K562 (cell line): ENCODE results near the gene GCSH. TPM values are rescaled to one million over a fixed set of nuclear protein-coding genes. Genes with fewer than 3 reads are reported as not detected.

Source experiments
- CBX8 ChIP-seq: fragments of 200-600 bp; sonication (generic); IDR thresholded peaks from 2 replicates; pipeline ENCODE4 v1.6.1; 2012; ENCODE audit warnings: borderline replicate concordance, mixed run types, low read depth, mild to moderate bottlenecking, moderate library complexity, mixed read lengths, low read length, control low read depth, inconsistent platforms; ENCODE audit not compliant: poor library complexity, severe bottlenecking; ENCODE audit errors: extremely low read depth
- NFATC3 ChIP-seq: fragments of 450-650 bp; IDR thresholded peaks from 2 replicates; pipeline ENCODE4 v1.6.1; 2017; ENCODE audit warnings: mild to moderate bottlenecking
- SMARCA4 ChIP-seq: fragments of 450-650 bp; IDR thresholded peaks from 2 replicates; pipeline ENCODE4 v1.6.1; 2016
- TCFL5 ChIP-seq: fragments of 250-450 bp; sonication (Bioruptor Pico); conservative IDR thresholded peaks from 2 replicates; pipeline ENCODE4 v1.6.1; 2021; ENCODE audit warnings: mild to moderate bottlenecking, moderate library complexity, matching md5 sums
- ZNF57 ChIP-seq: fragments of 450-650 bp; formaldehyde crosslinking; IDR thresholded peaks from 2 replicates; pipeline ENCODE4 v1.4.0; 2020; ENCODE audit warnings: mild to moderate bottlenecking, moderate library complexity
- ZNF644 ChIP-seq: fragments of 200-800 bp; sonication (Bioruptor generic); IDR thresholded peaks from 2 replicates; pipeline ENCODE4 v1.6.1; 2016; ENCODE audit warnings: low read depth, missing genetic modification characterization, missing compliant biosample characterization
- polyA plus RNA-seq, 8 experiments: library from polyadenylated mRNA; depleted of rRNA in 4 of 8; stranded (reverse) in 5 of 8; unstranded in 3 of 8; fragments of >200 nt; fragmentation: Nextera tagmentation in 2 of 8; fragmentation: Illumina TruSeq in 1 of 8; extraction: Ambion mirVana in 2 of 8; extraction: Trizol in 1 of 8; gene quantifications; 2 replicates each; pipeline versions ENCODE4 v1.2.1 to v1.2.3, GENCODE V29; 2011 to 2014; ENCODE audit warnings: inconsistent platforms in 1 of 8, missing spikeins in 1 of 8
- total RNA-seq, 7 experiments: library from RNA; depleted of rRNA in 6 of 7; stranded (reverse); fragments of >200 nt in 6 of 7; fragmentation: Illumina TruSeq in 2 of 7; extraction: Trizol in 2 of 7; gene quantifications; 2 replicates each; pipeline versions ENCODE4 v1.2.1 to v1.2.3, GENCODE V29; 2011 to 2021; ENCODE audit warnings: low replicate concordance in 1 of 7
- TF ChIP-seq, protein P1 (sequence below): fragments of 200-800 bp; sonication (Bioruptor generic); IDR thresholded peaks from 2 replicates; pipeline ENCODE4 v1.6.1; 2016; ENCODE audit warnings: missing genetic modification characterization, missing compliant biosample characterization
- TF ChIP-seq, protein P2 (sequence below): sonication (generic); formaldehyde crosslinking; IDR thresholded peaks from 2 replicates; pipeline ENCODE4 v1.8.1; 2023; ENCODE audit warnings: mild to moderate bottlenecking, missing genetic modification reagents
- TF ChIP-seq, protein P3 (sequence below): IDR thresholded peaks from 2 replicates; pipeline ENCODE4 v1.6.1; 2014; ENCODE audit warnings: antibody characterized with exemption
- TF ChIP-seq, protein P4 (sequence below): fragments of 250-450 bp; sonication (Bioruptor Pico); IDR thresholded peaks from 2 replicates; pipeline ENCODE4 v1.4.0; 2020; ENCODE audit warnings: mild to moderate bottlenecking, moderate library complexity, borderline replicate concordance
- TF ChIP-seq, protein P5 (sequence below): fragments of 450-650 bp; conservative IDR thresholded peaks from 2 replicates; pipeline ENCODE4 v1.6.1; 2016; ENCODE audit warnings: missing genetic modification characterization, low read depth, mild to moderate bottlenecking, missing compliant biosample characterization, moderate library complexity
- TF ChIP-seq, protein P6 (sequence below): fragments of 250-450 bp; sonication (Bioruptor Pico); IDR thresholded peaks from 2 replicates; pipeline ENCODE4 v1.4.0; 2020; ENCODE audit warnings: mild to moderate bottlenecking

Gene GCSH
- total and polyA plus RNA-seq, 9 of the 15 experiments (the other 6 are each of a cell fraction or from before 2014, with no cell fraction given), result 35.0 to 121 (median 89.0) TPM

DNA sequence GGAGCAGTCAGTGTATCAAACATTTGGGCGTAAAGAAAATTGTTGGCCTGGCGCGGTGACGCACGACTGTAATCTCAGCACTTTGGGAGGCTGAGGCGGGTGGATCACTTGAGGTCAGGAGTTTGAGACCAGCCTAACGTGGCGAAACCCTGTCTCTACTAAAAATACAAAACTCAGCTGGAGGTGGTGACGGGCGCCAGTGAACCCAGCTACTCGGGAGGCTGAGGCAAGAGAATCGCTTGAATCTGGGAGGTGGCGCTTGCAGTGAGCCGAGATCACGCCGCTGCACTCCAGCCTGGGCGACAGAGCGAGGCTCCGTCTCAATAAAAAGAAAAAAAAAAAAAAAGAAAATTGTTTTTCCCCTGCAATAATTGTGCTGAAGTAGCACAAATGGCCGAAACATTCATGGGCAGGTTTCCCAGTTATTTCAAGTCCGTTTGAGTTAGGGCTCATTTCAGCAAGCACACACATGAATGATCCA is 1.4 kb downstream of the GCSH start (continued):
- TF ChIP-seq, protein P1, sequence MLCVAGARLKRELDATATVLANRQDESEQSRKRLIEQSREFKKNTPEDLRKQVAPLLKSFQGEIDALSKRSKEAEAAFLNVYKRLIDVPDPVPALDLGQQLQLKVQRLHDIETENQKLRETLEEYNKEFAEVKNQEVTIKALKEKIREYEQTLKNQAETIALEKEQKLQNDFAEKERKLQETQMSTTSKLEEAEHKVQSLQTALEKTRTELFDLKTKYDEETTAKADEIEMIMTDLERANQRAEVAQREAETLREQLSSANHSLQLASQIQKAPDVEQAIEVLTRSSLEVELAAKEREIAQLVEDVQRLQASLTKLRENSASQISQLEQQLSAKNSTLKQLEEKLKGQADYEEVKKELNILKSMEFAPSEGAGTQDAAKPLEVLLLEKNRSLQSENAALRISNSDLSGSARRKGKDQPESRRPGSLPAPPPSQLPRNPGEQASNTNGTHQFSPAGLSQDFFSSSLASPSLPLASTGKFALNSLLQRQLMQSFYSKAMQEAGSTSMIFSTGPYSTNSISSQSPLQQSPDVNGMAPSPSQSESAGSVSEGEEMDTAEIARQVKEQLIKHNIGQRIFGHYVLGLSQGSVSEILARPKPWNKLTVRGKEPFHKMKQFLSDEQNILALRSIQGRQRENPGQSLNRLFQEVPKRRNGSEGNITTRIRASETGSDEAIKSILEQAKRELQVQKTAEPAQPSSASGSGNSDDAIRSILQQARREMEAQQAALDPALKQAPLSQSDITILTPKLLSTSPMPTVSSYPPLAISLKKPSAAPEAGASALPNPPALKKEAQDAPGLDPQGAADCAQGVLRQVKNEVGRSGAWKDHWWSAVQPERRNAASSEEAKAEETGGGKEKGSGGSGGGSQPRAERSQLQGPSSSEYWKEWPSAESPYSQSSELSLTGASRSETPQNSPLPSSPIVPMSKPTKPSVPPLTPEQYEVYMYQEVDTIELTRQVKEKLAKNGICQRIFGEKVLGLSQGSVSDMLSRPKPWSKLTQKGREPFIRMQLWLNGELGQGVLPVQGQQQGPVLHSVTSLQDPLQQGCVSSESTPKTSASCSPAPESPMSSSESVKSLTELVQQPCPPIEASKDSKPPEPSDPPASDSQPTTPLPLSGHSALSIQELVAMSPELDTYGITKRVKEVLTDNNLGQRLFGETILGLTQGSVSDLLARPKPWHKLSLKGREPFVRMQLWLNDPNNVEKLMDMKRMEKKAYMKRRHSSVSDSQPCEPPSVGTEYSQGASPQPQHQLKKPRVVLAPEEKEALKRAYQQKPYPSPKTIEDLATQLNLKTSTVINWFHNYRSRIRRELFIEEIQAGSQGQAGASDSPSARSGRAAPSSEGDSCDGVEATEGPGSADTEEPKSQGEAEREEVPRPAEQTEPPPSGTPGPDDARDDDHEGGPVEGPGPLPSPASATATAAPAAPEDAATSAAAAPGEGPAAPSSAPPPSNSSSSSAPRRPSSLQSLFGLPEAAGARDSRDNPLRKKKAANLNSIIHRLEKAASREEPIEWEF, result no peak
- TF ChIP-seq, protein P2, sequence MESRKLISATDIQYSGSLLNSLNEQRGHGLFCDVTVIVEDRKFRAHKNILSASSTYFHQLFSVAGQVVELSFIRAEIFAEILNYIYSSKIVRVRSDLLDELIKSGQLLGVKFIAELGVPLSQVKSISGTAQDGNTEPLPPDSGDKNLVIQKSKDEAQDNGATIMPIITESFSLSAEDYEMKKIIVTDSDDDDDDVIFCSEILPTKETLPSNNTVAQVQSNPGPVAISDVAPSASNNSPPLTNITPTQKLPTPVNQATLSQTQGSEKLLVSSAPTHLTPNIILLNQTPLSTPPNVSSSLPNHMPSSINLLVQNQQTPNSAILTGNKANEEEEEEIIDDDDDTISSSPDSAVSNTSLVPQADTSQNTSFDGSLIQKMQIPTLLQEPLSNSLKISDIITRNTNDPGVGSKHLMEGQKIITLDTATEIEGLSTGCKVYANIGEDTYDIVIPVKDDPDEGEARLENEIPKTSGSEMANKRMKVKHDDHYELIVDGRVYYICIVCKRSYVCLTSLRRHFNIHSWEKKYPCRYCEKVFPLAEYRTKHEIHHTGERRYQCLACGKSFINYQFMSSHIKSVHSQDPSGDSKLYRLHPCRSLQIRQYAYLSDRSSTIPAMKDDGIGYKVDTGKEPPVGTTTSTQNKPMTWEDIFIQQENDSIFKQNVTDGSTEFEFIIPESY (CRISPR knock-in tag), result 0 out of 2 replicates have a peak, but pooled peaks have one; percentile 23
- TF ChIP-seq CBX8, result no peak
- 0 out of 2 replicates have a peak, but pooled peaks have one; percentile 16 for TF ChIP-seq SMARCA4
- TF ChIP-seq NFATC3, result no peak
- no peak for TF ChIP-seq ZNF57 (CRISPR knock-in tag)
- TF ChIP-seq ZNF644 (tag), result no peak
- TF ChIP-seq, protein P3, sequence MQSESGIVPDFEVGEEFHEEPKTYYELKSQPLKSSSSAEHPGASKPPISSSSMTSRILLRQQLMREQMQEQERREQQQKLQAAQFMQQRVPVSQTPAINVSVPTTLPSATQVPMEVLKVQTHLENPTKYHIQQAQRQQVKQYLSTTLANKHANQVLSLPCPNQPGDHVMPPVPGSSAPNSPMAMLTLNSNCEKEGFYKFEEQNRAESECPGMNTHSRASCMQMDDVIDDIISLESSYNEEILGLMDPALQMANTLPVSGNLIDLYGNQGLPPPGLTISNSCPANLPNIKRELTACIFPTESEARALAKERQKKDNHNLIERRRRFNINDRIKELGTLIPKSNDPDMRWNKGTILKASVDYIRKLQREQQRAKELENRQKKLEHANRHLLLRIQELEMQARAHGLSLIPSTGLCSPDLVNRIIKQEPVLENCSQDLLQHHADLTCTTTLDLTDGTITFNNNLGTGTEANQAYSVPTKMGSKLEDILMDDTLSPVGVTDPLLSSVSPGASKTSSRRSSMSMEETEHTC, result no peak
- TF ChIP-seq, protein P4, sequence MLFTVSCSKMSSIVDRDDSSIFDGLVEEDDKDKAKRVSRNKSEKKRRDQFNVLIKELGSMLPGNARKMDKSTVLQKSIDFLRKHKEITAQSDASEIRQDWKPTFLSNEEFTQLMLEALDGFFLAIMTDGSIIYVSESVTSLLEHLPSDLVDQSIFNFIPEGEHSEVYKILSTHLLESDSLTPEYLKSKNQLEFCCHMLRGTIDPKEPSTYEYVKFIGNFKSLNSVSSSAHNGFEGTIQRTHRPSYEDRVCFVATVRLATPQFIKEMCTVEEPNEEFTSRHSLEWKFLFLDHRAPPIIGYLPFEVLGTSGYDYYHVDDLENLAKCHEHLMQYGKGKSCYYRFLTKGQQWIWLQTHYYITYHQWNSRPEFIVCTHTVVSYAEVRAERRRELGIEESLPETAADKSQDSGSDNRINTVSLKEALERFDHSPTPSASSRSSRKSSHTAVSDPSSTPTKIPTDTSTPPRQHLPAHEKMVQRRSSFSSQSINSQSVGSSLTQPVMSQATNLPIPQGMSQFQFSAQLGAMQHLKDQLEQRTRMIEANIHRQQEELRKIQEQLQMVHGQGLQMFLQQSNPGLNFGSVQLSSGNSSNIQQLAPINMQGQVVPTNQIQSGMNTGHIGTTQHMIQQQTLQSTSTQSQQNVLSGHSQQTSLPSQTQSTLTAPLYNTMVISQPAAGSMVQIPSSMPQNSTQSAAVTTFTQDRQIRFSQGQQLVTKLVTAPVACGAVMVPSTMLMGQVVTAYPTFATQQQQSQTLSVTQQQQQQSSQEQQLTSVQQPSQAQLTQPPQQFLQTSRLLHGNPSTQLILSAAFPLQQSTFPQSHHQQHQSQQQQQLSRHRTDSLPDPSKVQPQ (CRISPR knock-in tag), result no peak
- no peak for TF ChIP-seq TCFL5 (CRISPR knock-in tag)
- TF ChIP-seq, protein P5, sequence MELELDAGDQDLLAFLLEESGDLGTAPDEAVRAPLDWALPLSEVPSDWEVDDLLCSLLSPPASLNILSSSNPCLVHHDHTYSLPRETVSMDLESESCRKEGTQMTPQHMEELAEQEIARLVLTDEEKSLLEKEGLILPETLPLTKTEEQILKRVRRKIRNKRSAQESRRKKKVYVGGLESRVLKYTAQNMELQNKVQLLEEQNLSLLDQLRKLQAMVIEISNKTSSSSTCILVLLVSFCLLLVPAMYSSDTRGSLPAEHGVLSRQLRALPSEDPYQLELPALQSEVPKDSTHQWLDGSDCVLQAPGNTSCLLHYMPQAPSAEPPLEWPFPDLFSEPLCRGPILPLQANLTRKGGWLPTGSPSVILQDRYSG (tag), result no peak
- TF ChIP-seq, protein P6, sequence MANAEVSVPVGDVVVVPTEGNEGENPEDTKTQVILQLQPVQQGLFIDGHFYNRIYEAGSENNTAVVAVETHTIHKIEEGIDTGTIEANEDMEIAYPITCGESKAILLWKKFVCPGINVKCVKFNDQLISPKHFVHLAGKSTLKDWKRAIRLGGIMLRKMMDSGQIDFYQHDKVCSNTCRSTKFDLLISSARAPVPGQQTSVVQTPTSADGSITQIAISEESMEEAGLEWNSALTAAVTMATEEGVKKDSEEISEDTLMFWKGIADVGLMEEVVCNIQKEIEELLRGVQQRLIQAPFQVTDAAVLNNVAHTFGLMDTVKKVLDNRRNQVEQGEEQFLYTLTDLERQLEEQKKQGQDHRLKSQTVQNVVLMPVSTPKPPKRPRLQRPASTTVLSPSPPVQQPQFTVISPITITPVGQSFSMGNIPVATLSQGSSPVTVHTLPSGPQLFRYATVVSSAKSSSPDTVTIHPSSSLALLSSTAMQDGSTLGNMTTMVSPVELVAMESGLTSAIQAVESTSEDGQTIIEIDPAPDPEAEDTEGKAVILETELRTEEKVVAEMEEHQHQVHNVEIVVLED (CRISPR knock-in tag), result no peak
